ENCODE results near the gene HLA-DMA. TPM values are rescaled to one million over a fixed set of nuclear protein-coding genes. Genes with fewer than 3 reads are reported as not detected.

The HLA-DMA gene
- total and polyA plus RNA-seq, 9 of the 15 experiments (the other 6 are each of a cell fraction or from before 2014, with no cell fraction given): 0.13 to 0.83 (median 0.51) TPM

DNA sequence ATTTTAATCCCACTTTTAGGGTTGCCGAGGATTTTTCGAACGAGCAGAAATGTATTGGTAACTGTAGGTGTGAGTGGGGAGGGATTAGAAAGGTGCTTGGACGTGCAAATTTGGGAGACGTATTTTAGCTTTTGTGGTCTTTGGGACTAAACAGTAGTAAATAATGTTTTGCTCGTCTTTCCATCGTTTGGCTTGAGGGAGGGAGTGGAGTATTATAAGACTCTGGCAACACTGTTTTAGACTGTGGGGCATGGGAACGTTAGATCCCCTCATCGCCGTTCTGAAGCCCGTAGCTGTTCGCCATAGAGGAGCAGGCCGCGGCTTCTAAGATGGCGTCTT, 18.3 kb upstream of the HLA-DMA start (continued):
- TF ChIP-seq, protein P1, sequence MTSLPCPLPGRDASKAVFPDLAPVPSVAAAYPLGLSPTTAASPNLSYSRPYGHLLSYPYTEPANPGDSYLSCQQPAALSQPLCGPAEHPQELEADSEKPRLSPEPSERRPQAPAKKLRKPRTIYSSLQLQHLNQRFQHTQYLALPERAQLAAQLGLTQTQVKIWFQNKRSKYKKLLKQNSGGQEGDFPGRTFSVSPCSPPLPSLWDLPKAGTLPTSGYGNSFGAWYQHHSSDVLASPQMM (CRISPR knock-in tag; IDR thresholded peaks at IDR 0.05): no peak
- no peak for TF ChIP-seq CBX8 (IDR thresholded peaks at IDR 0.05; ENCODE audit: borderline replicate concordance, extremely low read depth, low read depth, low read length, poor library complexity, severe bottlenecking)
- TF ChIP-seq, protein P2, sequence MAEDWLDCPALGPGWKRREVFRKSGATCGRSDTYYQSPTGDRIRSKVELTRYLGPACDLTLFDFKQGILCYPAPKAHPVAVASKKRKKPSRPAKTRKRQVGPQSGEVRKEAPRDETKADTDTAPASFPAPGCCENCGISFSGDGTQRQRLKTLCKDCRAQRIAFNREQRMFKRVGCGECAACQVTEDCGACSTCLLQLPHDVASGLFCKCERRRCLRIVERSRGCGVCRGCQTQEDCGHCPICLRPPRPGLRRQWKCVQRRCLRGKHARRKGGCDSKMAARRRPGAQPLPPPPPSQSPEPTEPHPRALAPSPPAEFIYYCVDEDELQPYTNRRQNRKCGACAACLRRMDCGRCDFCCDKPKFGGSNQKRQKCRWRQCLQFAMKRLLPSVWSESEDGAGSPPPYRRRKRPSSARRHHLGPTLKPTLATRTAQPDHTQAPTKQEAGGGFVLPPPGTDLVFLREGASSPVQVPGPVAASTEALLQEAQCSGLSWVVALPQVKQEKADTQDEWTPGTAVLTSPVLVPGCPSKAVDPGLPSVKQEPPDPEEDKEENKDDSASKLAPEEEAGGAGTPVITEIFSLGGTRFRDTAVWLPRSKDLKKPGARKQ (CRISPR knock-in tag; IDR thresholded peaks at IDR 0.05): no peak
- TF ChIP-seq, protein P3, sequence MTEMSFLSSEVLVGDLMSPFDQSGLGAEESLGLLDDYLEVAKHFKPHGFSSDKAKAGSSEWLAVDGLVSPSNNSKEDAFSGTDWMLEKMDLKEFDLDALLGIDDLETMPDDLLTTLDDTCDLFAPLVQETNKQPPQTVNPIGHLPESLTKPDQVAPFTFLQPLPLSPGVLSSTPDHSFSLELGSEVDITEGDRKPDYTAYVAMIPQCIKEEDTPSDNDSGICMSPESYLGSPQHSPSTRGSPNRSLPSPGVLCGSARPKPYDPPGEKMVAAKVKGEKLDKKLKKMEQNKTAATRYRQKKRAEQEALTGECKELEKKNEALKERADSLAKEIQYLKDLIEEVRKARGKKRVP (CRISPR knock-in tag; IDR thresholded peaks at IDR 0.05): peak; percentile 3; the same call in 1 of the 2 replicates
- TF ChIP-seq TCF3 (CRISPR knock-in tag; IDR thresholded peaks at IDR 0.05): no peak
- TF ChIP-seq, protein P4, sequence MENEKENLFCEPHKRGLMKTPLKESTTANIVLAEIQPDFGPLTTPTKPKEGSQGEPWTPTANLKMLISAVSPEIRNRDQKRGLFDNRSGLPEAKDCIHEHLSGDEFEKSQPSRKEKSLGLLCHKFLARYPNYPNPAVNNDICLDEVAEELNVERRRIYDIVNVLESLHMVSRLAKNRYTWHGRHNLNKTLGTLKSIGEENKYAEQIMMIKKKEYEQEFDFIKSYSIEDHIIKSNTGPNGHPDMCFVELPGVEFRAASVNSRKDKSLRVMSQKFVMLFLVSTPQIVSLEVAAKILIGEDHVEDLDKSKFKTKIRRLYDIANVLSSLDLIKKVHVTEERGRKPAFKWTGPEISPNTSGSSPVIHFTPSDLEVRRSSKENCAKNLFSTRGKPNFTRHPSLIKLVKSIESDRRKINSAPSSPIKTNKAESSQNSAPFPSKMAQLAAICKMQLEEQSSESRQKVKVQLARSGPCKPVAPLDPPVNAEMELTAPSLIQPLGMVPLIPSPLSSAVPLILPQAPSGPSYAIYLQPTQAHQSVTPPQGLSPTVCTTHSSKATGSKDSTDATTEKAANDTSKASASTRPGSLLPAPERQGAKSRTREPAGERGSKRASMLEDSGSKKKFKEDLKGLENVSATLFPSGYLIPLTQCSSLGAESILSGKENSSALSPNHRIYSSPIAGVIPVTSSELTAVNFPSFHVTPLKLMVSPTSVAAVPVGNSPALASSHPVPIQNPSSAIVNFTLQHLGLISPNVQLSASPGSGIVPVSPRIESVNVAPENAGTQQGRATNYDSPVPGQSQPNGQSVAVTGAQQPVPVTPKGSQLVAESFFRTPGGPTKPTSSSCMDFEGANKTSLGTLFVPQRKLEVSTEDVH (IDR thresholded peaks at IDR 0.05; ENCODE audit: low read depth, partially characterized antibody): no peak
- no peak for TF ChIP-seq ZC3H8 (IDR thresholded peaks at IDR 0.05)
- no peak for TF ChIP-seq KAT8 (IDR thresholded peaks at IDR 0.05; ENCODE audit: low read depth)
- no peak for TF ChIP-seq BHLHE40 (IDR thresholded peaks at IDR 0.05; ENCODE audit: low read length)
- TF ChIP-seq ZNF764 (CRISPR knock-in tag; IDR thresholded peaks at IDR 0.05; ENCODE audit: low read depth): no peak; the same call in 1 of the 2 replicates
- TF ChIP-seq POLR2A (conservative IDR thresholded peaks at IDR 0.05): no peak; the same call in 1 of the 2 replicates
- TF ChIP-seq ZNF239 (CRISPR knock-in tag; IDR thresholded peaks at IDR 0.05): no peak
- TF ChIP-seq DIDO1 (tag; IDR thresholded peaks at IDR 0.05; ENCODE audit: low read depth): no peak
- TF ChIP-seq, protein P5, sequence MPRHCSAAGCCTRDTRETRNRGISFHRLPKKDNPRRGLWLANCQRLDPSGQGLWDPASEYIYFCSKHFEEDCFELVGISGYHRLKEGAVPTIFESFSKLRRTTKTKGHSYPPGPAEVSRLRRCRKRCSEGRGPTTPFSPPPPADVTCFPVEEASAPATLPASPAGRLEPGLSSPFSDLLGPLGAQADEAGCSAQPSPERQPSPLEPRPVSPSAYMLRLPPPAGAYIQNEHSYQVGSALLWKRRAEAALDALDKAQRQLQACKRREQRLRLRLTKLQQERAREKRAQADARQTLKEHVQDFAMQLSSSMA (CRISPR knock-in tag; IDR thresholded peaks at IDR 0.05): no peak
- peak; percentile 100 for TF ChIP-seq CHD1 (IDR thresholded peaks at IDR 0.05; ENCODE audit: low read length)
- no peak for TF ChIP-seq E2F3 (CRISPR knock-in tag; IDR thresholded peaks at IDR 0.05)
- TF ChIP-seq HMG20A (CRISPR knock-in tag; conservative IDR thresholded peaks at IDR 0.05): no peak
- TF ChIP-seq, protein P6, sequence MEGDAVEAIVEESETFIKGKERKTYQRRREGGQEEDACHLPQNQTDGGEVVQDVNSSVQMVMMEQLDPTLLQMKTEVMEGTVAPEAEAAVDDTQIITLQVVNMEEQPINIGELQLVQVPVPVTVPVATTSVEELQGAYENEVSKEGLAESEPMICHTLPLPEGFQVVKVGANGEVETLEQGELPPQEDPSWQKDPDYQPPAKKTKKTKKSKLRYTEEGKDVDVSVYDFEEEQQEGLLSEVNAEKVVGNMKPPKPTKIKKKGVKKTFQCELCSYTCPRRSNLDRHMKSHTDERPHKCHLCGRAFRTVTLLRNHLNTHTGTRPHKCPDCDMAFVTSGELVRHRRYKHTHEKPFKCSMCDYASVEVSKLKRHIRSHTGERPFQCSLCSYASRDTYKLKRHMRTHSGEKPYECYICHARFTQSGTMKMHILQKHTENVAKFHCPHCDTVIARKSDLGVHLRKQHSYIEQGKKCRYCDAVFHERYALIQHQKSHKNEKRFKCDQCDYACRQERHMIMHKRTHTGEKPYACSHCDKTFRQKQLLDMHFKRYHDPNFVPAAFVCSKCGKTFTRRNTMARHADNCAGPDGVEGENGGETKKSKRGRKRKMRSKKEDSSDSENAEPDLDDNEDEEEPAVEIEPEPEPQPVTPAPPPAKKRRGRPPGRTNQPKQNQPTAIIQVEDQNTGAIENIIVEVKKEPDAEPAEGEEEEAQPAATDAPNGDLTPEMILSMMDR (IDR thresholded peaks at IDR 0.05 in 2 of 3, conservative IDR thresholded peaks at IDR 0.05 in 1 of 3; ENCODE audit: insufficient read depth in 2 of 3, low read depth in 1 of 3, low read length in 3 of 3): no peak
- no peak for TF ChIP-seq CCNT2 (IDR thresholded peaks at IDR 0.05; ENCODE audit: borderline replicate concordance, extremely low read depth, insufficient read length, low read depth, low read length)
- TF ChIP-seq ZBED1 (IDR thresholded peaks at IDR 0.05): no peak
- TF ChIP-seq RBBP5 (IDR thresholded peaks at IDR 0.05; ENCODE audit: borderline replicate concordance, insufficient read depth, low read length, poor library complexity, severe bottlenecking): no peak
- no peak for TF ChIP-seq TCFL5 (CRISPR knock-in tag; conservative IDR thresholded peaks at IDR 0.05)

All from K562 (cell line).